NAMALWA (cell line): ENCODE data around the gene ANKS1A.

Source experiments
- DNase-seq: peaks from one replicate; pipeline ENCODE4 v3.0.0-alpha.2; 2015; ENCODE audit warnings: low spot score

The ANKS1A gene

GRCh38 chr6:35021004-35021403 is 131.9 kb downstream of the ANKS1A start:
- DNase-seq = no peak

- DNase-seq = no peak
These were observed 134.3 kb downstream of the ANKS1A start for GRCh38 chr6:35023091-35024000.

GRCh38 chr6:35024551-35025054 is 135.5 kb downstream of the ANKS1A start:
- DNase-seq = no peak

DNA sequence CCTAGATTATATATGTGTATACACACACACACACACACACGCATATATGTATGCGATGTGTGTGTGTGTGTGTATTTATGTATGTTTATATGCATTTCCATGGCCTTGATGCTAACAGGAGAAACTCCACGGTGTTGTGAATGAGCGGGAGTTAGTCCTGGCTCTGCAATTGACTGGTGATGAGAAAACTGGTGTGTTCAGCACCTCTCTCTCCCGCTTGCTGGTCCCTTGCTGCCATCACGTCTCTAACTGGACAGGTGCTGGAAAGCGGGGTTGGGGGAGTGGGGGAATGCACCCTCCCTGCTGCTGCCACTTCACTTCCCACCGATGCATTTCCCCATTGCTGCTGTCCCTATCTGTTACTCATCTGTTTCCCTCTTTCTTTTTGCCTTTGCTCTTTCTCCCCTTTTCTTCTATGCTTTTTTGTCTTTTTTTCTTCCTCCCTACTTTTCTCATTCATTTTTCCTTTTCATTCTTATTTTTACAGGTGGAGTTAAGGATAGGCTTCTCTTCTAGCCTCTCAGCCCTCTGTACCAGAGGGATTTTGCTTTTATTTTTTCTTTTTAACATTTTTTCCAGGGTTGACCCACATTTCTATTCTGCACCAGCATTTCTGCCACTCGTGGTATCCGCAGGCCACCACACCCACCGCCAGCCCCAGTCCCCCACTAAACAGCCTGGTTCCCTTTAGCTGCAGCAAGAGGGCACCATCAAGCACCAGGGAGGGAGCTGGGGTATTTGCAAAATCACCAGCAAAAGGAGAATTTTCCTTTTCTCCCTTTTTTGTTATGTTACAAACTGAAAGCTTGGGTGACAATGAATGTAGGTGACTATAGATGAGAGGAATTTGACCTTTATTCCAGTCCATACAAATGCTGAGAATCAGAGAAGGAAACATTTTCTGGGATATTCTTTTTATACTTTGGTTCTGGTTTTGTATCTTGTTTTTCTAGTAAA is 136.5 kb downstream of the ANKS1A start:
- DNase-seq = no peak

- DNase-seq = no peak
These were observed 137.6 kb downstream of the ANKS1A start for GRCh38 chr6:35026434-35027222.

- DNase-seq = no peak
These were observed 138.8 kb downstream of the ANKS1A start for GRCh38 chr6:35027807-35028206.

- DNase-seq = no peak
These were observed 140.0 kb downstream of the ANKS1A start for GRCh38 chr6:35028781-35029769.

- DNase-seq = no peak
These were observed 141.0 kb downstream of the ANKS1A start for GRCh38 chr6:35030099-35030498.

- DNase-seq = no peak
These were observed 142.8 kb downstream of the ANKS1A start for GRCh38 chr6:35031611-35032529.

DNA sequence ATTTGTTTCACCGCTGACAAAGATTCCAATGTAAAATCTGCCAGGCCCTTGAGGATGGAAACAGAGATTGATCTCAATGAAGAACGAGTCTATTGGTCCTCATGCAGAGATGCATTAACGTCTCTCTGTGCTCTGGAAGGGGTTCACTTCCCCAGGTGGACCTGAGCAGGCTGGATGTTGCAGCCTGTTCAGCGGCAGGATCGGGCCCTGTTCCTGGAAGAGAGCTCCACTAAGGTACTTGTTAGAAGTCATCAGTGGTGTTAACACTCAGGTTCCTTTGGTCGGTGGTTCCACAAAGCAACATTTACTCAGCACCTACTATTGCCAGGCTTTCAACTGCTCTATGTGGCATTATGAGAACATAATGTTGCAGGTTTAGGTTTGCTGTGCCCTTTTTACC is 144.6 kb downstream of the ANKS1A start:
- no peak for DNase-seq

DNA sequence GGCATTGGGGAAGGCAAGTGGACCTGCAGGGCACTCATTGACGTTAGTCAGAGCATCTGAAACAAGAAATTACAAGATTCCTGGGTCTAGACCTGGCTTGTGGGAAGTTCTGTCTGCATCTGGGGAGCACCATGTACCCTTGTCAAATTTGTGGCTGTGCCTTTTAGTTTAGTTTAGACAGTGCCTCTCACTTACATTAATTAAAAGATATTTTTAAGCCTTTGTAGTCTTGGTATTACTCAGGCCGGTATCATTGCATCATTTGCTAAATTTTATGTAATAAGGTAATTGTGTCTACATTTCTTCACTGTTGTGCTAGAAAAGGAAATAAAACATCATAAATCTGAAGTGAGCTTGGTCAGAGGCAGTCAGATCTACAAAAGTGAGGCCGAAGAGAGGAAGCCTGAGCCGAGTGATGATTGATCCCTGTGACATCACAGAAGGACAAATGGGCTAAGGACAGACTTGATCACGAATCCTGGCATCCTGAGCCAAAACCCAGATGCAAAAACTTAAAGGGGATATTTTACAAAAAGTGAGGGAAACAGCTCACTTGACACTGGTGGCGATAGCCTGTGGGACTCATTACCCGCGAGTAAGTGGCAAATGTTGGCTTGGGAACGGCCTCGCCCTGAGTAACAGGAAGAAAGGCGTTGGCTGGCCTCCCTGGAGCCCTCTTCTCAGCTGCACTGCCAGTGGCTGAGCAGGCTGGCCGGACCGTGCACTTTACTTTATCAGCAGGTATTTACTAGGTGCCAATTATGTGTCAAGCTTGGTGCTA is 145.5 kb downstream of the ANKS1A start:
- no peak for DNase-seq

- DNase-seq = no peak
These were observed 146.5 kb downstream of the ANKS1A start for GRCh38 chr6:35035481-35036030.

GRCh38 chr6:35036059-35036827 is 147.2 kb downstream of the ANKS1A start:
- no peak for DNase-seq

DNA sequence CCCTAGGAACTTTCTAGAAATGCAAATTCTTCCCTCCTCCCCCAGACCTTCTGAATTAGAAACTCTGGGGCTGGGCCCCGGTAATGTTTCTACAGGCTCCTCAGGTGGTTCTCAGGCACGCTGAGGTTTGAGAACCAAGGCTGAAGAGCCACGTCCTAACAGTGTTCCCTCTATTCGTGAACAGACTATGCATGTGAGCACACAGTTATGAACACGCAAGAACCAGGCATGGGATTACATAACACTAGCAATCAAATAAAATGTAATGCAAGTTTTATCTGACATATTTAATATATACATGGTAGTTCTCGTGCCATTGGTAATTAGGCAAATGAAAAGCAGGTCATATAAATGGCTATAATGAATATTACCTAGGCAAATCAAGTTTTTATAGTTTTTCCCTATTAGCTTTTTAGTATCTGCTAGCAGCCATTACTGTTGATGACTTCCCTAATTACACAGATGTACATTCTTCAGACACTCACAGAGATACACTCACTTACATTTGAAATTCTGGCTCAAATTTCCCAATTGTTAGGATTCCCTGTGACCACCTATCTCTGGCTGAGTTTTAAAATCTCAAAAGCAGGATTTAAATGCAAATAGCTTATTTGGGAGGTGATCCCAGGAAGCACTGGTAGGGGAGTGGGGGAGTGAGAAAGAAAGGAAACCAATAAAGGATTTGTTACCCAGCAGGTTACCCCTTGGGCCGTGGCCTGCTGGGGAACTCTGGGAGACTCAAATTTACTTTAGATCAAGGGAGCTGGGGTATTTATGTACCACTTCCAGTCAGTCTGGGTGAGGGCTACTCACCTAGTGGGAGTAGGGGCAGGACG is 148.0 kb downstream of the ANKS1A start:
- no peak for DNase-seq

- no peak for DNase-seq
These were observed 148.6 kb downstream of the ANKS1A start for GRCh38 chr6:35037664-35038038.

DNA sequence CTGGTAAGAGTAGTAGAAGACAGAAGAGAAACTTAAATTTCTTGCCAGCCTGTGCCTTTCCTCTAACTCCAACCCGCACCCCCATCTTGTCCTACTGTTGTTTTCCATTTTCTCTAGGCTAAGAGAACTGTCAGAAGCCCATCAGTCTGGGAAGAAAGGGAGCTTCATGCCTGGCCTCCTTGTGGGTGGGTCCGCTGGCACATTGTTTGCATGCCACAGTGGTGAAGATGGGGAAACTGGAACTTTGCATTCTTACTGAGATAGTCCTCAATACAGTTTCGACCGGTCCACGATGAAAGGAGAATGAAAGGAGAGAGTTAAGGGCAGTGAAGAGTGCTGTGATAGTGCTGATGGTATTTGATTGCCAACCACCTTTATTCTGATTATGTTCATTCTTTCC is 149.0 kb downstream of the ANKS1A start:
- DNase-seq = no peak

GRCh38 chr6:35040398-35040797 is 151.3 kb downstream of the ANKS1A start:
- DNase-seq = no peak
